Astrocyte (in vitro differentiated cells and primary cell): ENCODE measurements around the gene PKDCC. TPM values are rescaled to one million over a fixed set of nuclear protein-coding genes. Genes with fewer than 3 reads are reported as not detected.
A peak's percentile ranks its signal among the peaks of the same experiment; 100 is the strongest.

Experiments
- DNase-seq: peaks from one replicate; pipeline ENCODE4 v3.0.0-alpha.2; 2010; ENCODE audit warnings: low read depth
- FAIRE-seq: peaks from 2 replicates; lab custom pipeline; 2011; peaks lifted over from hg19 to GRCh38; lab: Jason Lieb, UNC
- H2AFZ ChIP-seq: 2 replicates; pipeline ENCODE4 v1.6.0; 2012; ENCODE audit warnings: low read depth, low read length, inconsistent platforms
- H3K27ac ChIP-seq: 2 replicates; pipeline ENCODE4 v1.5.1; 2011; ENCODE audit warnings: low read depth, low read length, inconsistent platforms
- H3K27me3 ChIP-seq: 2 replicates; pipeline ENCODE4 v1.6.0; 2011; ENCODE audit warnings: low read length, inconsistent platforms; ENCODE audit not compliant: insufficient read depth
- H3K36me3 ChIP-seq: 2 replicates; pipeline ENCODE4 v1.5.1; 2011; ENCODE audit warnings: low read length, inconsistent platforms; ENCODE audit not compliant: insufficient read depth
- H3K4me1 ChIP-seq: 2 replicates; pipeline ENCODE4 v1.5.1; 2011; ENCODE audit warnings: low read length, inconsistent platforms; ENCODE audit not compliant: insufficient read depth
- H3K4me2 ChIP-seq: 2 replicates; pipeline ENCODE4 v1.6.0; 2012; ENCODE audit warnings: low read length, inconsistent platforms
- H3K4me3 ChIP-seq: 2 replicates; pipeline ENCODE4 v1.5.1; 2011; ENCODE audit warnings: low read depth, mild to moderate bottlenecking, low read length, inconsistent platforms; ENCODE audit not compliant: insufficient read depth
- H3K79me2 ChIP-seq: 2 replicates; pipeline ENCODE4 v1.6.0; 2012; ENCODE audit warnings: mild to moderate bottlenecking, low read length, inconsistent platforms; ENCODE audit not compliant: insufficient read depth
- H3K9ac ChIP-seq: 2 replicates; pipeline ENCODE4 v1.6.0; 2012; ENCODE audit warnings: mild to moderate bottlenecking, low read length, inconsistent platforms
- H3K9me3 ChIP-seq: 2 replicates; pipeline ENCODE4 v1.5.1; 2012; ENCODE audit warnings: low read depth, mild to moderate bottlenecking, low read length, inconsistent platforms; ENCODE audit not compliant: insufficient read depth
- H4K20me1 ChIP-seq: 2 replicates; pipeline ENCODE4 v1.6.0; 2012; ENCODE audit warnings: low read length, inconsistent platforms; ENCODE audit not compliant: insufficient read depth
- H3K27ac Mint-ChIP-seq: one replicate; pipeline ENCODE4 v1.8.0; 2021; ENCODE audit warnings: mild to moderate bottlenecking, mixed read lengths; ENCODE audit not compliant: unreplicated experiment
- H3K27me3 Mint-ChIP-seq: one replicate; pipeline ENCODE4 v1.8.0; 2021; ENCODE audit warnings: low read depth, mixed read lengths; ENCODE audit not compliant: unreplicated experiment
- H3K36me3 Mint-ChIP-seq: one replicate; pipeline ENCODE4 v1.8.0; 2021; ENCODE audit warnings: low read depth, mixed read lengths; ENCODE audit not compliant: unreplicated experiment
- H3K4me1 Mint-ChIP-seq: one replicate; pipeline ENCODE4 v1.8.0; 2021; ENCODE audit warnings: low read depth, mixed read lengths; ENCODE audit not compliant: unreplicated experiment
- H3K4me3 Mint-ChIP-seq: one replicate; pipeline ENCODE4 v1.8.0; 2021; ENCODE audit warnings: mild to moderate bottlenecking, moderate library complexity, mixed read lengths; ENCODE audit not compliant: unreplicated experiment
- H3K9me3 Mint-ChIP-seq: one replicate; pipeline ENCODE4 v1.8.0; 2021; ENCODE audit warnings: mild to moderate bottlenecking, mixed read lengths; ENCODE audit not compliant: unreplicated experiment
- CTCF ChIP-seq: IDR thresholded peaks from 2 replicates; pipeline ENCODE4 v1.5.1; 2011; ENCODE audit warnings: low read depth, mild to moderate bottlenecking, inconsistent platforms, low read length, moderate library complexity; ENCODE audit not compliant: insufficient read depth
- EZH2 ChIP-seq: IDR thresholded peaks from 2 replicates; pipeline ENCODE4 v1.6.1; 2012; ENCODE audit warnings: mild to moderate bottlenecking, low read length, inconsistent platforms; ENCODE audit not compliant: insufficient read depth
- total RNA-seq: library from RNA; stranded (reverse); gene quantifications from 2 replicates; pipeline ENCODE4 v1.2.1, GENCODE V29; 2021

Gene PKDCC
- total RNA-seq, 1 donor from 2014 or later = 6.9 TPM

DNA sequence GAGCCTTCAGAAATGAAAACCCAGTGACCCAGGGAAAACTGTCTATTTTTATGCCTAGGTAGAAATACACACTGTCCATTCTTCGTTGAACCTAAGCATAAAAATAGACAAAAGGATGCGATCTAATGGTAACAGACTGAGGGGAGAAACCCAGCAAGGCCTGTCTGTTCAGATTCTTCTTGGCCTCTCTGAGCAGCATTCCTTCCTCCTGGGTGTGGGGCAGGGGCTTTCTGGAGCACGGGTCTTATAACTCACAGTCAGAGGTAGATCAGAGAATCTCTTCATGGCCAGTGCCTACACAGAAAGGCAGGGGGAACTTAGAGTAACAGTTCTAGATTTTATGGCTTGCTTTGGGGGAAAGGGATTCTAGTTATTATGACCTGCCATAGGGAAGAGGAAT, 56.0 kb downstream of the PKDCC start:
- H3K36me3 Mint-ChIP-seq = peaks cover 8% of the 10 kb centered on the region

GRCh38 chr2:42104621-42105020, 56.8 kb downstream of the PKDCC start:
- DNase-seq (no peak), FAIRE-seq (no peak)
- no peak overlapping the region for H3K4me3 Mint-ChIP-seq
- H3K27ac Mint-ChIP-seq = no peak overlapping the region
- Histone ChIP-seq H3K9ac (no peak overlapping the region), H3K79me2 (no peaks in the 10 kb centered on the region), H3K4me2 (no peak overlapping the region), H3K9me3 (no peaks in the 10 kb centered on the region), H3K4me1 (peaks cover 13% of the 10 kb centered on the region), H3K27ac (no peak overlapping the region), H4K20me1 (no peaks in the 10 kb centered on the region), H3K36me3 (no peaks in the 10 kb centered on the region), H3K27me3 (no peaks in the 10 kb centered on the region), H3K4me3 (no peak overlapping the region), H2AFZ (no peak overlapping the region)
- H3K4me1 Mint-ChIP-seq = peaks cover 22% of the 10 kb centered on the region
- H3K36me3 Mint-ChIP-seq = peaks cover 8% of the 10 kb centered on the region
- H3K9me3 Mint-ChIP-seq = peaks cover 10% of the 10 kb centered on the region
- TF ChIP-seq CTCF = no peak
- TF ChIP-seq EZH2 = no peak
- H3K27me3 Mint-ChIP-seq = no peaks in the 10 kb centered on the region

More for the DNA sequence above, 56.0 kb downstream of the PKDCC start:
- FAIRE-seq (no peak), DNase-seq (no peak)
- H3K79me2 ChIP-seq = no peaks in the 10 kb centered on the region
- no peaks in the 10 kb centered on the region for H4K20me1 ChIP-seq
- no peaks in the 10 kb centered on the region for H3K9me3 ChIP-seq
- Mint-ChIP-seq H3K27ac (peak overlapping the region; percentile 73), H3K27me3 (no peaks in the 10 kb centered on the region), H3K4me1 (peaks cover 22% of the 10 kb centered on the region), H3K4me3 (no peak overlapping the region), H3K9me3 (peaks cover 10% of the 10 kb centered on the region)
- H2AFZ ChIP-seq = no peak overlapping the region
- H3K9ac ChIP-seq = no peak overlapping the region
- no peak overlapping the region for H3K27ac ChIP-seq
- no peaks in the 10 kb centered on the region for H3K36me3 ChIP-seq
- peaks cover 13% of the 10 kb centered on the region for H3K4me1 ChIP-seq
- TF ChIP-seq EZH2 = no peak
- no peak for TF ChIP-seq CTCF
- no peak overlapping the region for H3K4me3 ChIP-seq
- no peak overlapping the region for H3K4me2 ChIP-seq
- H3K27me3 ChIP-seq = no peaks in the 10 kb centered on the region

DNA sequence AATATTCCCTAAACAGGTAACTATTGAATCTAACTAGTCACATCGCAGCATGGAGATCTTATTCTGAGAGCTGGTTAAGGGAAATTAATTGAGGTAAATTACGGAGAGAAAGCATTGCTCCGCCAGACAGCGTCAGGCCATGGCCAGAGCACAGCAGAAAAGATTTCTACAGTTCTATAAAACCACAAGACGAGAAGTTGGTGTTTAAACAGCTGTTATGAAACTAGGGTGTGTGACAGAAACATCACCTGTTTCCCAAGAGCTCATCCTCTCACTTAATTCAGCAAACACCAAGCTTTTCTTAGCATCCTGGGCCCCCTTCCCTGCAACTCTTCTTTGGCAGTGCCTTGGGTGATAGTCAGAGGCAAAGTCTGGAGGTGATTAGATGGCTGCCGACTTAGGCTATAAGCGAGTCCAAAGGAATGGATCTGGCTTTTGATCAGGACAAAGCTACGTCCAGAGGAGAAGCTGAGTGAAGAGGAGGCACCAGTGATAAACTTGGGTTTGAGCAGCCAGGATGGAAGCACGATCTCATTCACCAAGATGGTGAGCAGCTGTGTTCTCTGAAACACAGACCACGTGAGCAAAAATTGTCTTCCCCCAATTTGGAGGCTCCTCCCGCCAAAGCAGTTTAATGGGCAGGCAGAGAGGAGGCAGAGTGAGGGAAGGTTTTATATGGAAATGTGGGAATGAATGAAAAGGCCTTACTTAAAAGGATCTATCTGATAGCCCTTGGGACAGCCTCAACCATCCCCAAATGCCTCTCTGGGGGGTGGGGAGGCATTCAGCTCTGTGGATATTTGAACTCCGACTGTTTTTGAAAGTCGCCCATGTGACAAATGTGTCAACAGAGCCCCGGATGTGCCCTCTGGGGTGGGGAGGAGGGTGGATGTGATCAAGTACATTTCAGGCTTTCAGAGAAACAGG, 57.8 kb downstream of the PKDCC start:
- TF ChIP-seq CTCF (no peak), EZH2 (no peak)
- no peaks in the 10 kb centered on the region for H3K27me3 Mint-ChIP-seq
- no peak overlapping the region for H3K27ac Mint-ChIP-seq

More for the DNA sequence above, 57.8 kb downstream of the PKDCC start:
- Histone ChIP-seq H2AFZ (no peak overlapping the region), H3K4me3 (no peak overlapping the region), H3K4me2 (no peak overlapping the region), H3K27ac (no peak overlapping the region), H3K9me3 (no peaks in the 10 kb centered on the region), H3K79me2 (no peaks in the 10 kb centered on the region), H3K4me1 (peaks cover 13% of the 10 kb centered on the region), H4K20me1 (no peaks in the 10 kb centered on the region), H3K36me3 (no peaks in the 10 kb centered on the region), H3K9ac (no peak overlapping the region), H3K27me3 (no peaks in the 10 kb centered on the region)
- Mint-ChIP-seq H3K9me3 (peaks cover 2% of the 10 kb centered on the region), H3K36me3 (peaks cover 4% of the 10 kb centered on the region), H3K4me1 (peaks cover 22% of the 10 kb centered on the region), H3K4me3 (no peak overlapping the region)
- DNase-seq = no peak
- no peak for FAIRE-seq
